Measurements from ENCODE around the gene HORMAD2.
A peak's percentile ranks its signal among the peaks of the same experiment; 100 is the strongest.
"Not testable (repeated sequence)": the region's sequence is repeated elsewhere in the genome, so short reads cannot be mapped to it uniquely, and the experiment has no call there.

HORMAD2 gene

GRCh38 chr22:30191040-30191701 lies 110.9 kb downstream of the HORMAD2 start:
- no peak for DNase-seq (ENCODE audit: low spot score)

DNA sequence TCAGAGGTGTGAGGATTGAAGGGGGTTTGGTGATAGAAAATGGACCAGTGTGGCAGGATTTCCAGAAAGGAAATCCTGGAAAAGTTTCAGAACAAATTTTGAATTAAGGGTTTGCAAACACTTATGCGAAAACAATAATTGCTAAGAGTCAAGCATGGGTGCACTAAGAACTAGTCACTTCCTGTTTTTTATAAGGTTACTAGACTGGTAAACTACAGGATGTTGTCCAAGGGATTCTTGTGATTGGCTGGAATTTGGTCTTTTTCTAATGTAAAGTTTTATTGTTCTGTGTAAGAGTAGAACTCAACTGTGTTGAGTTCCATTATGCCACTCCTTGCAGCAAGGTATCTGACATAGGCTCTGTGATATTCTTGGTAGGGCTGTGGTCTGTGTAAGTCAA lies 112.2 kb downstream of the HORMAD2 start:
- no peak for DNase-seq (ENCODE audit: low spot score)

GRCh38 chr22:30193031-30193775 lies 112.9 kb downstream of the HORMAD2 start:
- no peak for DNase-seq (ENCODE audit: low spot score)

DNA sequence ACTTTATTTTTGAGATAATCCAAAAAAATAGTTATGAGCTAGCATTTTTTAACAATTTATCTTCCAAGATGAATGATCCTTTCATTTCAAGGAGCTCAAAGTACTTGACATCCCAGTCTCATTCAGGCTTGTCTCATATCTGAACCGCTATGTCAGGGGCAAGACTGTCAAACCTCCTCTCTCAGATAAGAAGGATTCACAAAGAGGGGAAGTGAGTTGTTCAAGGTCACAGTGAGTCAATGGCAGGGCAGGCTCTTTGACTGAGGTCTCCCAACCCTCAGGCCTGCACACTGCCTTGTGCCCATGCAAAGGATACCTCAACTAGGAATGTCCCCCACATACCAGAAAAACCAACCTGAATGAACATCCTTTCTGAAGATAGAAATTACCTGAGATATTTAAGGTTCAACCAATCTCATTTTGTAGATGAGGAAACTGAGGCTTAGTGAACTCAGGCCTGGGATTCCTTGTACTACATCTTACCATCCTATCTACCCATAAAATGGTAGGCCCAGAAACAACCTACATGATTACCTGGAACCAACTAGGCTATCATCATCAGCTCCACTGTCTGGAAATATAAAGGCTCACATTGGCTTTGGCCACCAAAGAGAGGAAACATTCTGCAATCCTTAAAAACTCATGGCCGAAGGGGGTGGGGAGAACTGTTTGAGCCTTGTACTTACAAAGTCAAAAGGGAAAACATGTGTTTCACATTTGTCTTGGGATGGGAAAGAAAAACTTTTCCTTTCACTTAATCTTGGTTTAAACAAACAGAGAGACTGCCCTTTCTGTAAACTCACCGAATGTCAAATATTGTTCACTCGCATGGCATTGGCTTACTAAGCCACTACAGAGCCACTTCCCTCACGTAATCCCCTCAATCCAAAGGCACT lies 115.2 kb downstream of the HORMAD2 start:
- DNase-seq (ENCODE audit: low spot score) = no peak

DNA sequence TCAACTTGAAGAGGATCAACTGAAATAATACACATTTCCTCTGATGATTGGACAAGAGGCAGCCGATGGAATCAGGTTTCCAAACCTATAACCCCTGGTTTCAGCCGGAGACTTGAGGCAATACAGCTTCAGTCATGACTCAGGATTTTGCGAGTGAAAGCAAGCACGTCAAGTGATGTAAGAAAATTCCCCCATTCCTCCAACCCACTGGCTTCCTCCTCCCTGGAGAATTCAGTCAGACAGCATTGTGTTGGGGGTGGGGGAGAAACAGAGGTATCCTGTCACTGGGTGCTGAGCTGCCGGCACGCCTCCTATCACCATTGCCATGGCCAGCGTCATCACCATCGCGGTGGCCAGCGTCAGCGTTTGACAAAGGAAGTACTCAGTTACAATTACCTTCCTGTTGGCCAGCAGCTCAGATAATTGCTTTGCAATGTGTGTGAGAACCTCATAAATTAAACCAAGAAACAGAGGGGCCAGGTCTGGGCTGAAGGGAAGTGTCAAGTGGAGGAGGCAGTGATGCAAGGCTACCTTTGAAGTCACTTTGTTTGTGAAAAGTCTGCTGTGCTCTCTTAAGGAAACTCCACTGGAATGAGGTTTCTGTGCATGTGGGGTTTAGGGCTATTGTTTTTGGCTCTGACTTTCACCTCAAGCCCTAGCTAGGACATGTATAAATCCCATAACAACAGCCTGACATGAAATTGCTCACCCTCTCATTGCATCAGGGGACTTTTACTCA lies 116.0 kb downstream of the HORMAD2 start:
- DNase-seq (ENCODE audit: low spot score) = peak; percentile 12

DNA sequence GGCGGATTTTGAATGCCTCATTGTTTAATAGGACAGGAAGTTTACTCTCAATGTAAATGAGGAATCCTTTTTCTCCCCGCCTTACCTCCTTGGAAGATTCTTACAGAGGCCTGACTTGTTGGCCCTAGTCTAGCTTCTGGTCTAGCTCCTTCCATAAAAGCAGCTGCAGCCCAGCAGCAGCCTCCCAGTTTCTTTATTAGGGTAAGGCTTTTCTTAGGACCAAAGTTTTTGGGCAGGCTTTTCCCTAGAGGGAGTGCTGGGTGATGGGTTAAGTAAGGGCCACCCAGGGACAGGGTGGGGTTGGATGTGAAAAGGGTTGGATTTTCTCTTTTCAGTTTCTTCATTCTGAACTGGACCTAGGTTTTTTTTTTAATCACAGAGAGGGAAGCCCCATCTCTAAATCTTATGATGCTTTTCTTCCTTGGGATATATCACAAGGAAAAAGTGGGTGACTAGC lies 116.6 kb downstream of the HORMAD2 start:
- DNase-seq (ENCODE audit: low spot score) = no peak

DNA sequence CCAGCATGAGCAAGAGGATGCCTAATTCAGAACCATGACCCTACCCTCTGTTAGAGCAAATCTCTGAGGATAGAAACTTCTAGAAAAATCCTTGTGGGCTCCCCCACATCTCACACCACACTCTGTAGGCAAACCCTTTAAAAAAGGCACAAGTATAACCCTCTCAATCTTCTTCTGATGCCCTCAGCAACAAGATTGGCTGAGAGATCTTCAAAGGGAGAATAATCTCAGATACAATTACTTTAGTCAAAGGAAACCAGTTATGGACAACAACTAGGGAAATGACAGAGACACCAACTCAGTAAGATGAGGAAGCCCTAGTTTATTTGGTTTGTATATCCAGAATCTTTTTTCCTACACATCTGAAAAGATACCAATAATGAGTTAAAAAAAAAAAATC lies 117.1 kb downstream of the HORMAD2 start:
- DNase-seq (ENCODE audit: low spot score) = no peak

DNA sequence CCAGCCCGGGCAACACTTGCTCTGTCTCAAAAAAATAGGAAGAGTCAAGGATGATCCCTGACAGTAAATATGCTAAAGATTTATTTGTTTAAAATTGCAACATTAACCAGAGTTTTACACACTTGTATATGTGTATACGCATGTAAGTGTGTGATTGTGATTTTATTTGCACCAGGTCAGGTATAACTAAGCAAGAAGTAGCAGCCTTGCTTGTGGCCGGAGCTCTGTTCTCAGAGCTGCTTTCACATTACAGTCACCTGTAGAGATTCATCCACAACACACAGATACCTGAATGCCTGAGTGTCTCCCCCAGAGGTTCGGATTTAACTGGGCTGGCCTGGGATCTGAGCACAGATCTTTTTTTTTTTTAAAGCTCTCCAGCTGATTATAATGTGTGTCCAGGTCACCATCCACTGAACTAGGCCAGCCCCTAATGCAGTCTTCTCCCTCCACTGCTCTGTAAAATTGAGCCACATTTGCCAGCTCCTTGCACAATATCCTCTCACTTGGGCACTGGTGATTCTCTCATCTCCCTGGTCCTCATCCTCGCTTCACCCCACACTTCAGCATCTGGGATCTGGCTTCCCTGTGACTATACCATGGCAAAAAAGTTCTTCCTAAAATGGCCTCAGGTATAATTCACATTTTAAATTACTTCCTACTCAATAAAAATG lies 118.0 kb downstream of the HORMAD2 start:
- no peak for DNase-seq (ENCODE audit: low spot score)

GRCh38 chr22:30198921-30199320 lies 118.7 kb downstream of the HORMAD2 start:
- no peak for DNase-seq (ENCODE audit: low spot score)

DNA sequence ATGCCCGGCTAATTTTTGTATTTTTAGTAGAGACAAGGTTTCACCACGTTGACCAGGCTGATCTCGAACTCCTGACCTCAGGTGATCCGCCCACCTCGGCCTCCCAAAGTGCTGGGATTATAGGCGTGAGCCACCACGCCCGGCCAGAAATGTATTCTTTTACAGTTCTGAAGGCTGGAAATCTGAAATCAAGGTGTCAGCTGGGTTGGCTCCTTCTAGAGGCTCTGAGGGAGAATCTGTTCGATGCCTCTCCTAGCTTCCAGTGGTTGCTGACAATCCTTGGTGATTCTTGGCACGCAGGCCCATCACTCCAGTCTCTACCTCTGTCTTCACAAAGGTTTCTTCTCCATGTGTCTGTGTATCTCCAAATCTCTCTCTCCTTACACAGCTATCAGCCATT lies 120.6 kb downstream of the HORMAD2 start:
- not testable (repeated sequence) for DNase-seq (ENCODE audit: low spot score)

DNA sequence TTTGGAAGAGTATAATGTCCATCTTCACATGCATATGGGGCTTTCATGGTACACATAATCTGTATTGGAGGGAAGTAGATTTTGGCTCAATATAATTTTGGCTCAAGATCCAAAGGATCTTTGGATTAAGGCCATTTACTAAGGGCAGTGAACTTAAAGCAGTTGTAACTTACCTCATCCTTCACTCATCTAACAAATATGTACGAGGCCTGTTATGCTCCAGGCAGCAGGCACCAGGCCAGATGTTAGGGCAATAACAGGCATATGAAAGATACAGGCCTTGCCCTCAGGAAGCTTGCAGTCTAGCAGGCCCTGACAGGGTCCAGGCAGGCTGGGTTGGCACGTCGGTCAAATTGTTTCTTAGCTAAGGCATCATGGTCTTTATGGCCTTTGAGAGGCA lies 121.7 kb downstream of the HORMAD2 start:
- no peak for DNase-seq (ENCODE audit: low spot score)

- no peak for DNase-seq (ENCODE audit: low spot score)
Observed at GRCh38 chr22:30202531-30203006, 122.3 kb downstream of the HORMAD2 start.

DNA sequence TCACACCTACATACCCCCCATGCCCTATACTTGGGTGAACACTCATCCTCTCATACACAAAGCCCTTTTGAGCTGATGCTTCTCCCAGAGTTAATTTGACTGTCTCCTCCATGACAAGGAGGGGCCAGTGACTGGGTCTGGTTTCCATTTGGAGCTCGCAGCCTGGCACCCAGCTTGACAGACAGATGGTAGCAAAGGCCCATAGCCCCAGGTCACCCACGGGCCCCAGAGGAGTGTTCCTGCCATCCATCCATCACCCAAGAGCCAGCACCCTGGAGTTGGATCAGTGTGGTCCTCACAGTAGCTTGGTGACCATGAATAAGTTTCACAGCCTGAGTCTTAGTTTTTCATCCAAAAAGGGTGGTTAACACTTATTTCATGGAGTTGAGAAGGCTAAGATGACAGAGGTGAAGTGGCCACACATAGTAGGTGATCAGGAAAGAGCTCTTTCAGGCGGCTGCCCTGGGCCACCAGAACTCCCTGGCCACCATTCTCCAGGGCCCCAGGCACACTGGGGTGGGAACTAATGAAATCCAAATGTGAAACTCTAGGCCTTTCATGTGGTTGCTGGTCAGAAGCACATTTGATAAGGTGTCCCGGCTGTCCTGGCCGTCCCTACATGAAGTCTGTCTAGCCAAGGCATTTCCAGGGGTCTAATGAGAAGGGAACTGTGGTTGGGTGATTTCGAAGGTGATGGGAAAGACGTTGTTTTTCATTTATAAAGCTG lies 123.9 kb downstream of the HORMAD2 start:
- no peak for DNase-seq (ENCODE audit: low spot score)

- no peak for DNase-seq (ENCODE audit: low spot score)
Observed at GRCh38 chr22:30204742-30205111, 124.5 kb downstream of the HORMAD2 start.

DNA sequence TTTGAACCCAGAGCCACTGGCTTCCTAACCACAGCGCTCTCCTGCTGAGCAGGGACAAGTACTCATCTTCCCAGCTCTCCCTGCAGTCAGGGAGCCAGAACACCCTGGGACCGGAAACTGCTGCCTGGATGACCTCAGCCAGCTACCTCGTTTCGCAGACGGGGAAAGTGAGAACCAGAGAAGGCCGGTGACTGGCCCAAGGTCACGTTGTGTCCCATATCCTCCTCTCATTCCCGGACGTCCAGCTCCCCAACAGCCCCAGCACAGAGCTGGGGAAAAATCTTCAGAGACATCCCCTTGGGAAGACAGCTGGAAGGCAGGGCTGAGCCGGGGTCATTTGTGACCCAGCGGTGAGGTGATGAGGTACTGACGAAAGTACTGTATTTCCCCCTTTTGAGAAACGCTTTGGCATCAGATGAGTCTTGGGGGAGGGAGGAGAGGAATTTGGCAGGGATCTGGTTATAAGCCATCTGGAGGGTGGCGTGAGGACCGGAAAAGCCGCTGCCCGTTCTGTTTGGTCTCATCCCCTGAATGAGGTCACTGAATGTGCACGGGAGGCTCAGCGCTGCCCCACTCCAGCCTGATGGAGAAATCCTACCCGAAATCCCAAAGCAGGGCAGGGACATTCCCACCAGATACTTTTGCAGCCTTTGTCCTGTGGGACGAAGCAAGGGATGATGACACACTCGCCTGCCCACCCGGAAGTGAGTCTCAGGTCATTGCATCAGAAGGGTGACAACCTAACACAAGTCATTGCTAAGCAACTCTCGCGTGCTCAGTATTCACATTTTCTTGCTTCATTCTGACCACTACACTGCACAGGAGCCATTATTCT lies 125.2 kb downstream of the HORMAD2 start:
- DNase-seq (ENCODE audit: low spot score) = no peak

DNA sequence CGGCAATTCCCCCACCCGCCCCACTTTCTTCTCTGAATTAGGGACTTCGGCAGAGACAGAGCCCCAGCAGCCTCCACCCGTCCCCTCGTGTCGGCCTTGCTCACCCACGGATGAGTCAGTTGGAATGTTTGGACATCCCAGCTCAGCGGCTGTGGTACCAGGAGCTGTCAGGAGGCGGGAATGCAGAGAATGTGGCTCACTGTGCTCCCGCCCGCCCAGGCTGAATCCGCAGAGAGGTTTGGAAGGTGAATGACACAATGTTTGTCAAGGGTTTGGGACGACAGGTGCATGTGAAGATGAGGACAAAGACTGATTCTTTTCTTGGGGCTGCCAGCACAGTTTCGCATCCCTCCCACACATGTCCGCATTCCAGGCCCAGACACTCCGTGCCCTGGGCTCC lies 126.7 kb downstream of the HORMAD2 start:
- no peak for DNase-seq (ENCODE audit: low spot score)

DNA sequence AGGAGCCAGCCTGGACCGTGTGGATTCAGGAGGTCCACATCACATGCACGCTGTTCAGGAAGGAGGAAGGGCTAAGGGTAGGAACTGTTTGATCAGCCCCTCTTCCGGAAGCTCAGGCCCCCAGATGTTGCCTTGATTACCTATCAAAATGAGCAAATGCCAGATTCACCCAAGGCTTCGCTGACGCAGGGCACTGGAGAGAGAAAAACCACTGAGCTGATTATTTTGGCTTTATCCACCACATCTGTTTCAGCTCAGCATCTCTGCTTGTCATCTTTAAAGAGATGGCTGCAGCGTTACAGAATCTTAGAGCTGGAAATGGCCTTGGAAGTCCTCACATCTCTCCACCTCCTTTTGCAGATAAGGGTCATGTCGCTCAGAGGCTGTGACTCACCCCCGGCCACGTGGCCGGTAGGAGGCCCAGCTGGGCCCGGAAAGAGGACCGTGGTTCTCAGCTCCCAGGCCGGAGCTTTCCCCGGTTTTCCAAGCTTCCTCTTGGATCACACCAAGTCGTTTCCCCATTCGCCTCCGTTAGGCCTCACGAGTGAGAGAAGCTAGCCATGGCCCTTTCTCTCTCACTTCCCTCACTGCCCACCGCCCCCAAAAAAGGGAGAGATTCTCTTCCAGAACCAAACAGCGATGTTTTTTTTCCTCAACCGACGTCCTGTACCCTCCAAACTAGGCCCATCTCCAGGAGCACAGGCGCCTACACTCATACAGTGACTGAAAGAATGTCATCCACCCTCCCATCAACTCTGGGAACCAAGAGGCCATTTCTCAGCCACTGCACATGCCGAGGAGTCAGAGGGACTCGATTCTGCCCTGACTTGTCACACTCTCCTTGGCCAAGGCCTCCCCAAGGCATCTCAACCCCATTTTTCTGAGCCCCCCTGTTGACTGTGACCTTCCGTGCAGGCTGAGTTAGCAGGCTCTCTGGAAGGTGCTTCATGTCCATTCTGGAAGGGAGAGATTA lies 128.7 kb downstream of the HORMAD2 start:
- DNase-seq (ENCODE audit: low spot score) = no peak

GRCh38 chr22:30209642-30210041 lies 129.4 kb downstream of the HORMAD2 start:
- DNase-seq (ENCODE audit: low spot score) = no peak

Data from CD4-positive, alpha-beta T cell treated with Interleukin-6 at 100 ng/mL for 8 hours (primary cell).